GM06990 (cell line): ENCODE measurements around the gene LRRC1.

Experiments used
- DNase-seq: peaks from one replicate; pipeline ENCODE4 v3.0.0-alpha.2; 2011; ENCODE audit not compliant: insufficient read length; ENCODE audit errors: extremely low read depth
- H3K27me3 ChIP-seq: replicated peaks from 2 replicates; pipeline ENCODE4 v1.6.0; 2011; ENCODE audit warnings: low read length; ENCODE audit not compliant: control insufficient read depth, insufficient read depth
- H3K36me3 ChIP-seq: 2 replicates; pipeline ENCODE4 v1.5.1; 2011; ENCODE audit warnings: low read length; ENCODE audit not compliant: control insufficient read depth, insufficient read depth
- H3K4me3 ChIP-seq: replicated peaks from 2 replicates; pipeline ENCODE4 v1.5.1; 2011; ENCODE audit warnings: low read depth, mild to moderate bottlenecking, control low read depth, low read length
- CTCF ChIP-seq: IDR thresholded peaks from 2 replicates; pipeline ENCODE4 v1.5.1; 2011; ENCODE audit warnings: low read length, control low read depth, mild to moderate bottlenecking, inconsistent platforms; ENCODE audit not compliant: insufficient read depth, poor library complexity, severe bottlenecking

The LRRC1 gene

GRCh38 chr6:53796791-53797190 lies 2.0 kb downstream of the LRRC1 start:
- TF ChIP-seq CTCF: no peak
- Histone ChIP-seq H3K4me3 (no peak overlapping the region), H3K27me3 (no peaks in the 10 kb centered on the region; the same call in 1 of the 2 replicates), H3K36me3 (no peaks in the 10 kb centered on the region)
- no peak for DNase-seq

- Histone ChIP-seq H3K27me3 (no peaks in the 10 kb centered on the region; the same call in 1 of the 2 replicates), H3K4me3 (no peak overlapping the region), H3K36me3 (no peaks in the 10 kb centered on the region)
- no peak for DNase-seq
- TF ChIP-seq CTCF: no peak
Measured at GRCh38 chr6:53797304-53797703, 2.5 kb downstream of the LRRC1 start.

- Histone ChIP-seq H3K36me3 (no peaks in the 10 kb centered on the region), H3K4me3 (no peak overlapping the region), H3K27me3 (no peaks in the 10 kb centered on the region; the same call in 1 of the 2 replicates)
- no peak for DNase-seq
- no peak for TF ChIP-seq CTCF
Measured at GRCh38 chr6:53799340-53799739, 4.5 kb downstream of the LRRC1 start.

- no peaks in the 10 kb centered on the region for H3K36me3 ChIP-seq
- TF ChIP-seq CTCF: no peak
- H3K4me3 ChIP-seq: no peak overlapping the region
- no peak for DNase-seq
- H3K27me3 ChIP-seq: no peaks in the 10 kb centered on the region; the same call in 1 of the 2 replicates
Measured at GRCh38 chr6:53801022-53801421, 6.2 kb downstream of the LRRC1 start.

GRCh38 chr6:53802582-53802981 lies 7.8 kb downstream of the LRRC1 start:
- TF ChIP-seq CTCF: no peak
- DNase-seq: no peak
- Histone ChIP-seq H3K27me3 (no peaks in the 10 kb centered on the region; the same call in 1 of the 2 replicates), H3K36me3 (no peaks in the 10 kb centered on the region), H3K4me3 (no peak overlapping the region)
